ENCODE measurements around the gene COL27A1.

Gene COL27A1

DNA sequence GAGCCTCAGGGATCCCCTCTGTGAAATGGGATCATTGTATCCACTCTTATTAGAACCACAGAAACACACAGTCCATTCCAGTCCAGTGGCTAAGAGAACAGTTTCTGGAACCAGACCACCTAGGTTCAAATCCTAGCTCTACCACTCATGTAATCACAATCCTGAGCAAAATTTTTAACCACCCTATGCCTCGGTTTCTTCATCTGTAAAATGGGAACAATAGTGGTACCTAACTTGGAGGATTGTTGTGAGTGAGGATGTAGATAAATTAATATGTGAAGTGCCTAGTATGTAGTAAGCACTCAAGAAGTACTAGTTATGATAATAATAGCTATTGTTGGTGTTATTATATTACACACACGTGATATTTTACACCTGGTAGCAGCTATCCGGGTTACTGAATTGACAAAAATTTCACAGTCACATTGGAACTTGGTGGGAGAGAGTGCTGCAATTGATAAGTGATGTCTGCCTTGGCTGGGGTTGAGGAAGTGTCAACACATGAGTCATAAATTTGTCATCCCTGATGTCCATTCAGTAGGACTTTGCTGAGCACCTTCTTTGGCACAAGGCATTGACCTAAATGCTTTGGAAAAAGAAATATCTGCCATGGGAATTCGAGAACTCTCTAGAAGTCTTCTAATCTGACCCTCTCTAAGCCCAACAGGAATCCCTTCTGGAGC, 68.4 kb downstream of the COL27A1 start:
- DNase-seq (ENCODE audit: low read depth in 1 of 2, low spot score in 1 of 2), result no peak
- H3K4me3 ChIP-seq (replicated peaks; ENCODE audit: insufficient read depth, low read length), result no peak overlapping the region
- H3K27ac ChIP-seq (replicated peaks), result no peak overlapping the region
- TF ChIP-seq REST (IDR thresholded peaks at IDR 0.05; ENCODE audit: insufficient replicate concordance, low read depth), result no peak
- no peak for TF ChIP-seq POLR2AphosphoS5 (IDR thresholded peaks at IDR 0.05; ENCODE audit: low read depth)
- TF ChIP-seq SPI1 (IDR thresholded peaks at IDR 0.05; ENCODE audit: borderline replicate concordance, low read depth), result no peak
- H3K27me3 ChIP-seq (ENCODE audit: insufficient read depth, poor library complexity, severe bottlenecking), result no peaks in the 10 kb centered on the region

GRCh38 chr9:114224247-114224610, 68.9 kb downstream of the COL27A1 start:
- Histone ChIP-seq H3K27me3 (ENCODE audit: insufficient read depth, poor library complexity, severe bottlenecking) (no peaks in the 10 kb centered on the region), H3K4me3 (replicated peaks; ENCODE audit: insufficient read depth, low read length) (no peak overlapping the region), H3K27ac (replicated peaks) (no peak overlapping the region)
- TF ChIP-seq SPI1 (IDR thresholded peaks at IDR 0.05; ENCODE audit: borderline replicate concordance, low read depth) (no peak), POLR2AphosphoS5 (IDR thresholded peaks at IDR 0.05; ENCODE audit: low read depth) (no peak), GABPA (IDR thresholded peaks at IDR 0.05; ENCODE audit: low read depth) (no peak), REST (IDR thresholded peaks at IDR 0.05; ENCODE audit: insufficient replicate concordance, low read depth) (no peak)
- TF ChIP-seq, protein P1, sequence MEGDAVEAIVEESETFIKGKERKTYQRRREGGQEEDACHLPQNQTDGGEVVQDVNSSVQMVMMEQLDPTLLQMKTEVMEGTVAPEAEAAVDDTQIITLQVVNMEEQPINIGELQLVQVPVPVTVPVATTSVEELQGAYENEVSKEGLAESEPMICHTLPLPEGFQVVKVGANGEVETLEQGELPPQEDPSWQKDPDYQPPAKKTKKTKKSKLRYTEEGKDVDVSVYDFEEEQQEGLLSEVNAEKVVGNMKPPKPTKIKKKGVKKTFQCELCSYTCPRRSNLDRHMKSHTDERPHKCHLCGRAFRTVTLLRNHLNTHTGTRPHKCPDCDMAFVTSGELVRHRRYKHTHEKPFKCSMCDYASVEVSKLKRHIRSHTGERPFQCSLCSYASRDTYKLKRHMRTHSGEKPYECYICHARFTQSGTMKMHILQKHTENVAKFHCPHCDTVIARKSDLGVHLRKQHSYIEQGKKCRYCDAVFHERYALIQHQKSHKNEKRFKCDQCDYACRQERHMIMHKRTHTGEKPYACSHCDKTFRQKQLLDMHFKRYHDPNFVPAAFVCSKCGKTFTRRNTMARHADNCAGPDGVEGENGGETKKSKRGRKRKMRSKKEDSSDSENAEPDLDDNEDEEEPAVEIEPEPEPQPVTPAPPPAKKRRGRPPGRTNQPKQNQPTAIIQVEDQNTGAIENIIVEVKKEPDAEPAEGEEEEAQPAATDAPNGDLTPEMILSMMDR (IDR thresholded peaks at IDR 0.05; ENCODE audit: insufficient read depth, low read length), result no peak
- DNase-seq (ENCODE audit: low read depth in 1 of 2, low spot score in 1 of 2), result no peak

GRCh38 chr9:114225561-114226212, 70.3 kb downstream of the COL27A1 start:
- no peak for DNase-seq (ENCODE audit: low read depth in 1 of 2, low spot score in 1 of 2)
- Histone ChIP-seq H3K27ac (replicated peaks) (no peak overlapping the region), H3K4me3 (replicated peaks; ENCODE audit: insufficient read depth, low read length) (no peak overlapping the region), H3K27me3 (ENCODE audit: insufficient read depth, poor library complexity, severe bottlenecking) (no peaks in the 10 kb centered on the region)
- TF ChIP-seq SPI1 (IDR thresholded peaks at IDR 0.05; ENCODE audit: borderline replicate concordance, low read depth), result no peak
- TF ChIP-seq REST (IDR thresholded peaks at IDR 0.05; ENCODE audit: insufficient replicate concordance, low read depth), result no peak
- TF ChIP-seq, protein P1 (IDR thresholded peaks at IDR 0.05; ENCODE audit: insufficient read depth, low read length), result no peak
- no peak for TF ChIP-seq POLR2AphosphoS5 (IDR thresholded peaks at IDR 0.05; ENCODE audit: low read depth)
- TF ChIP-seq GABPA (IDR thresholded peaks at IDR 0.05; ENCODE audit: low read depth), result no peak
